ENCODE data around the gene ARPC2.

The ARPC2 gene

DNA sequence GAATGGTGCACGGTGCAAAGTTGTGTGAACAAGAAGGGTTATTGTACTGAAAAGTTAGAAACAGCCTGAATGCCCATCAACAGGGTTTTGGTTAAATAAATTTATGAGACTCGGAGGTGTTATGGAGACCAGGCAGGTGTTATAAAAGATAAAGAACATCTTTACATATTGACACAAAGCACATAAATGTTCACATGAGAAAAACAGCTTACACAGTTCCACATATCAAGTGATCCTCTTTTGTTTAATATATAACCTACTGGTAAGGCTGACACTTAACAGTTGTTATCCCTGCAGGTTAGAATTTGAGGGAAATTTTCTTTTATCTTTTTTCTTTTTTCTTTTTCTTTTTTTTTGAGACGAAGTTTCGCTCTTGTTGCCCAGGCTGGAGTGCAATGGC, 20.0 kb upstream of the ARPC2 start:
- DNase-seq (ENCODE audit: low read depth in 1 of 2, low spot score in 1 of 2): no peak
- H3K4me3 ChIP-seq (replicated peaks; ENCODE audit: insufficient read depth, low read length): no peak overlapping the region
- no peak overlapping the region for H3K27ac ChIP-seq (replicated peaks)
- TF ChIP-seq, protein P1, sequence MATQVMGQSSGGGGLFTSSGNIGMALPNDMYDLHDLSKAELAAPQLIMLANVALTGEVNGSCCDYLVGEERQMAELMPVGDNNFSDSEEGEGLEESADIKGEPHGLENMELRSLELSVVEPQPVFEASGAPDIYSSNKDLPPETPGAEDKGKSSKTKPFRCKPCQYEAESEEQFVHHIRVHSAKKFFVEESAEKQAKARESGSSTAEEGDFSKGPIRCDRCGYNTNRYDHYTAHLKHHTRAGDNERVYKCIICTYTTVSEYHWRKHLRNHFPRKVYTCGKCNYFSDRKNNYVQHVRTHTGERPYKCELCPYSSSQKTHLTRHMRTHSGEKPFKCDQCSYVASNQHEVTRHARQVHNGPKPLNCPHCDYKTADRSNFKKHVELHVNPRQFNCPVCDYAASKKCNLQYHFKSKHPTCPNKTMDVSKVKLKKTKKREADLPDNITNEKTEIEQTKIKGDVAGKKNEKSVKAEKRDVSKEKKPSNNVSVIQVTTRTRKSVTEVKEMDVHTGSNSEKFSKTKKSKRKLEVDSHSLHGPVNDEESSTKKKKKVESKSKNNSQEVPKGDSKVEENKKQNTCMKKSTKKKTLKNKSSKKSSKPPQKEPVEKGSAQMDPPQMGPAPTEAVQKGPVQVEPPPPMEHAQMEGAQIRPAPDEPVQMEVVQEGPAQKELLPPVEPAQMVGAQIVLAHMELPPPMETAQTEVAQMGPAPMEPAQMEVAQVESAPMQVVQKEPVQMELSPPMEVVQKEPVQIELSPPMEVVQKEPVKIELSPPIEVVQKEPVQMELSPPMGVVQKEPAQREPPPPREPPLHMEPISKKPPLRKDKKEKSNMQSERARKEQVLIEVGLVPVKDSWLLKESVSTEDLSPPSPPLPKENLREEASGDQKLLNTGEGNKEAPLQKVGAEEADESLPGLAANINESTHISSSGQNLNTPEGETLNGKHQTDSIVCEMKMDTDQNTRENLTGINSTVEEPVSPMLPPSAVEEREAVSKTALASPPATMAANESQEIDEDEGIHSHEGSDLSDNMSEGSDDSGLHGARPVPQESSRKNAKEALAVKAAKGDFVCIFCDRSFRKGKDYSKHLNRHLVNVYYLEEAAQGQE (IDR thresholded peaks at IDR 0.05; ENCODE audit: insufficient replicate concordance, low read depth): no peak
- TF ChIP-seq, protein P2, sequence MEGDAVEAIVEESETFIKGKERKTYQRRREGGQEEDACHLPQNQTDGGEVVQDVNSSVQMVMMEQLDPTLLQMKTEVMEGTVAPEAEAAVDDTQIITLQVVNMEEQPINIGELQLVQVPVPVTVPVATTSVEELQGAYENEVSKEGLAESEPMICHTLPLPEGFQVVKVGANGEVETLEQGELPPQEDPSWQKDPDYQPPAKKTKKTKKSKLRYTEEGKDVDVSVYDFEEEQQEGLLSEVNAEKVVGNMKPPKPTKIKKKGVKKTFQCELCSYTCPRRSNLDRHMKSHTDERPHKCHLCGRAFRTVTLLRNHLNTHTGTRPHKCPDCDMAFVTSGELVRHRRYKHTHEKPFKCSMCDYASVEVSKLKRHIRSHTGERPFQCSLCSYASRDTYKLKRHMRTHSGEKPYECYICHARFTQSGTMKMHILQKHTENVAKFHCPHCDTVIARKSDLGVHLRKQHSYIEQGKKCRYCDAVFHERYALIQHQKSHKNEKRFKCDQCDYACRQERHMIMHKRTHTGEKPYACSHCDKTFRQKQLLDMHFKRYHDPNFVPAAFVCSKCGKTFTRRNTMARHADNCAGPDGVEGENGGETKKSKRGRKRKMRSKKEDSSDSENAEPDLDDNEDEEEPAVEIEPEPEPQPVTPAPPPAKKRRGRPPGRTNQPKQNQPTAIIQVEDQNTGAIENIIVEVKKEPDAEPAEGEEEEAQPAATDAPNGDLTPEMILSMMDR (IDR thresholded peaks at IDR 0.05; ENCODE audit: insufficient read depth, low read length): no peak
- TF ChIP-seq SPI1 (IDR thresholded peaks at IDR 0.05; ENCODE audit: borderline replicate concordance, low read depth) (no peak), GABPA (IDR thresholded peaks at IDR 0.05; ENCODE audit: low read depth) (no peak), POLR2AphosphoS5 (IDR thresholded peaks at IDR 0.05; ENCODE audit: low read depth) (no peak)
- no peaks in the 10 kb centered on the region for H3K27me3 ChIP-seq (ENCODE audit: insufficient read depth, poor library complexity, severe bottlenecking)

DNA sequence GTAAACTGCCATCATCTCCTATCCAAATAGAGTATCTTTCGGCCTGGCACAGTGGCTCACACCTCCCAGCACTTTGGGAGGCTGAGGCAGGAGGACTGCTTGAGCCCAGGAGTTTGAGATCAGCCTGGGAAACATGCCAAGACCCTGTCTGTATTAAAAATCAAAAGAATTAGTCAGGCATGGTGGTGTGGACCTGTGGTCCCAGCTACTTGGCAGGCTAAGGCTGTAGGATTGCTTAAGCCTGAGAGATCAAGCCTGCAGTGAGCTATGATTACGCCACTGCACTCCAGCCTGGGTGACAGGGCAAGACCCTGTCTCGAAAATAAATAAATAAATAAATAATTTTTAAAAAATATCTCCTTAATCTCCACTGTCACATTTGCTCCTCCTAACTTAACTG, 14.7 kb upstream of the ARPC2 start:
- DNase-seq (ENCODE audit: low read depth in 1 of 2, low spot score in 1 of 2): no peak
- TF ChIP-seq, protein P1 (IDR thresholded peaks at IDR 0.05; ENCODE audit: insufficient replicate concordance, low read depth): no peak
- no peaks in the 10 kb centered on the region for H3K27me3 ChIP-seq (ENCODE audit: insufficient read depth, poor library complexity, severe bottlenecking)
- H3K4me3 ChIP-seq (replicated peaks; ENCODE audit: insufficient read depth, low read length): no peak overlapping the region
- H3K27ac ChIP-seq (replicated peaks): no peak overlapping the region

DNA sequence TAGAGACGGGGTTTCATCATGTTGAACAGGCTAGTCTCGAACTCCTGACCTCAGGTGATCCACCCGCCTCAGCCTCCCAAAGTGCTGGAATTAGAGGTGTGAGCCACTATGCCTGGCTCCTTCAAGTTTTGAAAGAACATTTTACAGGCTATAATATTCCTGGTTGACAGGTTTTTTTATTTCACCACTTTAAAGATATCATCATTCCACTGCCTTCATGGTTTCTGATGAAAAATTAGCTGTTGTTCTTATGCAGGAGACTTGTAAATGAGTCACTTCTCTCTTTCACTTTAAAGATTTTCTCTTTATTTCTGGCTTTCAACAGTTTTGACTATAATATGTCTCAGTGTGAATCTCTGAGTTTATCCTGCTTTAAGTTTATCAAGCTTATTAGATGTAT, 7.9 kb upstream of the ARPC2 start:
- no peak overlapping the region for H3K27ac ChIP-seq (replicated peaks)
- TF ChIP-seq, protein P1 (IDR thresholded peaks at IDR 0.05; ENCODE audit: insufficient replicate concordance, low read depth): no peak
- no peak for TF ChIP-seq SPI1 (IDR thresholded peaks at IDR 0.05; ENCODE audit: borderline replicate concordance, low read depth)
- TF ChIP-seq POLR2AphosphoS5 (IDR thresholded peaks at IDR 0.05; ENCODE audit: low read depth): no peak
- TF ChIP-seq, protein P2 (IDR thresholded peaks at IDR 0.05; ENCODE audit: insufficient read depth, low read length): no peak
- no peak for TF ChIP-seq GABPA (IDR thresholded peaks at IDR 0.05; ENCODE audit: low read depth)
- H3K4me3 ChIP-seq (replicated peaks; ENCODE audit: insufficient read depth, low read length): no peak overlapping the region
- no peaks in the 10 kb centered on the region for H3K27me3 ChIP-seq (ENCODE audit: insufficient read depth, poor library complexity, severe bottlenecking)
- no peak for DNase-seq (ENCODE audit: low read depth in 1 of 2, low spot score in 1 of 2)

DNA sequence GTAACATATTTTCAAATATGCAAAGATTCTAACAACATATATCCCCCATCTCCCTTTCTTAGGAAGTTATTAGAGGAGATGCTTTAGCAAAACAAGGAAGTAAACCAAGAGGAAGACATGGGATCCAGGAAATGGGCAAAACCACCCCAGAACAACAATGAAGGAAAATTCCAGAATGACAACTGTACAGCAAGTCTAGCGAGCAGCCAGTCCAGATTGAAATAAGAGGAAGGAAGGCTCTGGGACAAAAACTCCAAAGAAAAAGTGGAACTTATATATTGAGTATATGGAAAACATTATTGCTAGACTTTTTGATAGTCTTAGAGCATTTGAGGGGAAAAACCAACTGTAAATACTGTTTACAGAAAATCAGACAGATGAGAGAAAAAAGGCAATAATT, 2.9 kb upstream of the ARPC2 start:
- TF ChIP-seq, protein P2 (IDR thresholded peaks at IDR 0.05; ENCODE audit: insufficient read depth, low read length): no peak
- TF ChIP-seq POLR2AphosphoS5 (IDR thresholded peaks at IDR 0.05; ENCODE audit: low read depth) (no peak), GABPA (IDR thresholded peaks at IDR 0.05; ENCODE audit: low read depth) (no peak), SPI1 (IDR thresholded peaks at IDR 0.05; ENCODE audit: borderline replicate concordance, low read depth) (no peak)
- TF ChIP-seq, protein P1 (IDR thresholded peaks at IDR 0.05; ENCODE audit: insufficient replicate concordance, low read depth): no peak
- Histone ChIP-seq H3K27me3 (ENCODE audit: insufficient read depth, poor library complexity, severe bottlenecking) (no peaks in the 10 kb centered on the region), H3K4me3 (replicated peaks; ENCODE audit: insufficient read depth, low read length) (no peak overlapping the region), H3K27ac (replicated peaks) (no peak overlapping the region)
- DNase-seq (ENCODE audit: low read depth in 1 of 2, low spot score in 1 of 2): no peak
